AG09319 (cell line): Measurements from ENCODE around the gene PCDHA8.
"Not testable (repeated sequence)": the region's sequence is repeated elsewhere in the genome, so short reads cannot be mapped to it uniquely, and the experiment has no call there.

Experiments used
- DNase-seq: peaks from one replicate; pipeline ENCODE4 v3.0.0-alpha.2; 2010; ENCODE audit warnings: low read depth; ENCODE audit errors: extremely low read depth
- CTCF ChIP-seq: IDR thresholded peaks from 2 replicates; pipeline ENCODE4 v1.5.1; 2011; ENCODE audit warnings: low read depth, mild to moderate bottlenecking, inconsistent platforms, low read length, moderate library complexity

Gene PCDHA8

GRCh38 chr5:140823475-140823874 lies 17.5 kb upstream of the PCDHA8 start:
- no peak for TF ChIP-seq CTCF
- DNase-seq: no peak

GRCh38 chr5:140827704-140828361 lies 13.2 kb upstream of the PCDHA8 start, which contains the start of gene PCDHA6:
Gene PCDHA6 (plus strand): TSS chr5:140827960. CDS start chr5:140828092, 132 bp downstream.
- no peak for TF ChIP-seq CTCF
- DNase-seq: no peak

GRCh38 chr5:140828362-140828737 lies 12.6 kb upstream of the PCDHA8 start:
- DNase-seq: no peak
- no peak for TF ChIP-seq CTCF

- not testable (repeated sequence) for DNase-seq
These were observed 11.2 kb upstream of the PCDHA8 start for GRCh38 chr5:140829511-140830501.

GRCh38 chr5:140833993-140834392 lies 7.0 kb upstream of the PCDHA8 start, which contains the start of gene PCDHA7:
Gene PCDHA7 (plus strand): TSS chr5:140834269. CDS start chr5:140834384, 115 bp downstream.
- no peak for TF ChIP-seq CTCF
- no peak for DNase-seq

- DNase-seq: not testable (repeated sequence)
These were observed 6.5 kb upstream of the PCDHA8 start for GRCh38 chr5:140834439-140835008.

- TF ChIP-seq CTCF: no peak
- no peak for DNase-seq
These were observed 5.1 kb upstream of the PCDHA8 start for GRCh38 chr5:140835622-140836510.
